Gastroesophageal sphincter (tissue), 3 donors: ENCODE measurements around the gene LGALSL.

Experiments
- CTCF ChIP-seq, 4 experiments: fragments of 200-600 bp in 2 of 4; fragments of 450-650 bp in 2 of 4; sonication (generic) in 1 of 4; IDR thresholded peaks; one replicate each; pipeline ENCODE4 v1.5.1; 2017 to 2019; ENCODE audit warnings: antibody characterized with exemption in 4 of 4, mild to moderate bottlenecking in 2 of 4, moderate library complexity in 2 of 4
- EP300 ChIP-seq: sonication (generic); formaldehyde crosslinking; IDR thresholded peaks from one replicate; pipeline ENCODE4 v1.6.1; 2017; ENCODE audit warnings: antibody characterized with exemption, mild to moderate bottlenecking
- POLR2A ChIP-seq, 2 donors: fragments of 450-650 bp; IDR thresholded peaks; one replicate each; pipeline ENCODE4 v1.6.1; 2017; ENCODE audit warnings: antibody characterized with exemption in 2 of 2, mild to moderate bottlenecking in 2 of 2, moderate library complexity in 1 of 2

- TF ChIP-seq CTCF (IDR thresholded peaks at IDR 0.05) = no peak
- TF ChIP-seq POLR2A (IDR thresholded peaks at IDR 0.05) = no peak
- no peak for TF ChIP-seq EP300
Measured at GRCh38 chr2:64500549-64500948, 46.6 kb downstream of the LGALSL start.
